Germinal center (tissue), 1 donor: ENCODE results near the gene MID1.
"Not testable (repeated sequence)": the region's sequence is repeated elsewhere in the genome, so short reads cannot be mapped to it uniquely, and the experiment has no call there.

Experiments
- DNase-seq: peaks from one replicate; pipeline ENCODE4 v3.0.0; 2012; ENCODE audit warnings: mixed read lengths, low spot score

MID1 gene

DNA sequence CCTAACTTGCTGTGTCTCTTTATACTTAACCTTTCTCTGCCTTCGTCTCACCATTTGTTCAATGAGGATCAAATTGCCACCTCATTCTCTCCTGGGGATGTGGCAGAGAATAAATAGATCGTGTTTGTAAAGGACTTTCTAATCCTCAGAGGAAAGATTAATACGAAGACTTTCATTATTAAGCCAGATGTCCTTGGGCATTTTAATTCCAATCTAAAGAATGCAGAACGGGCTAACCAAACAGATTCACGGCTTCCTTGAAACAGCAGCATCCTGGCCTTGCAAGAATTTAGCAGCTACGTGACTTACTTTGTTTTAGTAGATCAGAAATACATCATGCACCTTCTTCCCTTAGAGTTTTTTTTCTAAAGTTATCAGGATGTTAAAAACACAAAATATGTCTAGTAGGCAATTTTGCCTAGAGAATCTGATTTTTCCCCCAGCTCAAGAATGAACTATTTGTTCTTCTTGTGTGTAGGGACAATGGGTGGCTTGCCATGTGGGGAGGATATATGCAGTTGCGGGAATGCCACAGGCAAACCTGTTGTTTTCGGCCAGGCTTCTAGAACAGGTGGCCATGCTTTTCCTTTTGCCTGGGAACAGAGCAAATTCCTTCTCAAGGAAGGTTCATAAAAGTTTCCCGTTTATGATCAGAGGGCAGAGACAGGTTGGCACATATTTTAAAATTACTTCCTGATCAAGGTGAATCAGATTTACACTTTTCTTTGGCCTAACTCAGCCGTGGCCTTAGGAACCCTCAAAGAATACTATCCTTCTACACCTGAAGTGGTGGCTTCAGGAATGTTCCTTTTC, 3.0 kb downstream of the MID1 start:
- no peak for DNase-seq

DNA sequence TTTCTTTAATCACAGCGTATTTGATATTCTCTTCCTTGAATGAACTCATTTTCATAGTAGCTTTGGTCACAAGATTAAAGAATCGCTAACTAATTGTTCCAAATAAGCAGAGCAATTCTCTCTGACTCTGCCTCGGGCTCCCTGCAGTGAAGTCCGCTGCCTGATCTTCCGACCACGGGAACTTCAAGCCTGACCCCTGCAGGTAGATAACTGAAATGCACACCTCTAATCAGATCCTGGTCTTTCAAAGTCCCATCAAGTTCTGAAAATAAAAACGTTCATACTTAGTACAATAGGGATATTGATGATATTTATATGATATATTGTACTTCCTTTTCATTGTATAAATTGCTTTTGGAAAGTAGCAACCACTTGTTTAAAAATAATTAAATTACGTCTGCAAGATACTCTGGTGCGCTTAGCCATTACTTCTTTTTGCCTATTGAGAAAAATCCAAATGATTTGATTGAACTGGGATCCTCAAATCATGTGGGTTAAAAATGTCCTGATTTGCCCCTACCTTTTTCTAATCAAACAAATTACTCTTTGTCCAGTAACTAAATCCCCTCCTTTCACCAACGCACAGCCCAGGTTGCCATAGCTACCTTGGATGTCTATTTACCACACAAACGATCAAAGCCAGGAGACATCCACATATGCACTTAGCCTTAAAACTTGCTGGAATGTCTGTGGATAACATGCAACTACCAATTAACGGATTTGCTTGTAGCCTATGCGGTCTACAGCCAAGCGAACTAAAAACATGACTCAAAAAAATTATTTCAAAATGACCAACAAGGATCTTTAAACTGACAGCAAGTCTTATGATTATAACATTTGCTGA, 4.2 kb downstream of the MID1 start:
- peak; percentile 21 for DNase-seq

DNA sequence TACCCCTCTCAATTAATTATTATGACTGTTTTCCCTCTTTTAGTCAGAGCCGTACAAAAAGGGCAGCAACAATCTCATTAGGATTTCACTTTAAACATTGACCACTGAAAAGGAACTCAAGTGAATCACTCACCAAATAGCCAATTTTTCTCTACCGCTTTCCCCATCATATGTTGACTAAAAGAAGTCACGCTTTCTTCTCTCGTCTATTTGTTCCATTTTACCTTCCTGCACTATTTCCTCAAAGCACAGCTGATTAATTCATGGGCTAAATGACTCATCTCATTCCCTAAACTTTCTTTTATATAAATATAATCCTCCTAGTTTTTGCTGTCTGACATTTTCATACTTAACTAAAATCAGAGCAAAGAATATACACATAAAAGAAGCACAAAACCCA, 8.2 kb downstream of the MID1 start:
- DNase-seq: no peak

DNA sequence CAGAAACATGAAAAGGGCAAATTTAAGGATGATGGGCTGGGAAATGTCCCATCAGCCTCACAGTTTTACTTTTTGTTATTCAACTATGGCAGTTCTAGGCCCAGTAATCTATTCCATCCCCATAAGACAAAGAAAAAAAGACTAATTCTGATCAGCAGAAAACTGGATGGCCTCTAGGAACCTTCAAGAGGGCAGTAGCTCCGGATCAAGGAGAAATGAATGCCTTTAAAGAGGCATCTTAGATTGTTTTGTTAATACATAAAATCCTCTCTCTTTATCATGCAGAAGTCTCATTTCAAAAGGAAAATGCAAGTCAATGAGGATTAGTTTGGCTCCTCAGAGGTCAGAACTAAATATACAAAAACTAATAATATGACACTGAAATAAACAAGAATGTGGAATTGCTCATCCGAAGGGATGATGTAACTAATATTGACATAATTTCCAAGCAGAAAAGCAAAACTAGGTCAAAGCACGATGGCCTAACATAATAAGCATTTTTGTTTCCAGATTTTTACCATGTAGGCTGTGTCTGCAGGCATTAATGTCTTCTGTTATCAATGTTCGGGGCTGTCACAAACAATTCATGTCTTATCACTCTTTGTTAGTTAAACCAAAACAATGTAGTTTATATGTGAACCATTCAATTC, 8.8 kb downstream of the MID1 start:
- DNase-seq: no peak

DNA sequence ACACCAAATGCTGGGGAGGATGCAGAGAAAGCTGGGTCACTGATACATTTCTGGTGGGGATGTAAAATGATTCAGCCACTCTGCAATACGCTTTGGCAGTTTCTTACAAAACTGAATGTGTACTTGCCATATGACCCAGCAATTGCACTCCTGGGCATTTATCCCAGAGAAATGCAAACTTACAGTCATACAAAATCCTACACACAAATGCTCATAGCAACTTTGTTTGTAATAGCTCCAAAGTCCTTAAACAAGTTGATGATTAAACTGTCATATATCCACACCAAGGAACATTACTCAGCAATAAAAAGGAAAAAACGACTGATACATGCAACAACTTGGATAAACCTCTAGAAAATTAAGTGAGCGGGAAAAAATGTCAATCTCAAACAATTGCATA, 12.3 kb downstream of the MID1 start:
- no peak for DNase-seq

DNA sequence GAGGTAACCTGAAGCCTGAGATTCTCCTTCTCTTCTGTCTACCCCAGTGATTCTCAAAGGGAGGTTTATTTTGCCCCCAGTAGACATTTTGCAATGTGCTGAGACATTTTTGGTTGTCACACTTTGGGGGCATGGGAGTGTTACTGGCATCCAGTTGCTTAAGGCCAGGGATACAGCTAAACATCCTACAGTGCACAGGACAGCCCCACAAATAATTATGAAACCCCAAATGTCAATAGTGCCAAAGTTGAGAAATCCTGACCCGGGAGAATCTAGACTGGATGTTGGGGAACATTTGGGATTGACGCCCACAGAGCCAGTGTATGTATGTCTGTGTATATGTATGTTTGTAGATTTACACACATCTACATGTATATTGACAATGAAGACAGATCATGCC, 13.2 kb downstream of the MID1 start:
- no peak for DNase-seq

DNA sequence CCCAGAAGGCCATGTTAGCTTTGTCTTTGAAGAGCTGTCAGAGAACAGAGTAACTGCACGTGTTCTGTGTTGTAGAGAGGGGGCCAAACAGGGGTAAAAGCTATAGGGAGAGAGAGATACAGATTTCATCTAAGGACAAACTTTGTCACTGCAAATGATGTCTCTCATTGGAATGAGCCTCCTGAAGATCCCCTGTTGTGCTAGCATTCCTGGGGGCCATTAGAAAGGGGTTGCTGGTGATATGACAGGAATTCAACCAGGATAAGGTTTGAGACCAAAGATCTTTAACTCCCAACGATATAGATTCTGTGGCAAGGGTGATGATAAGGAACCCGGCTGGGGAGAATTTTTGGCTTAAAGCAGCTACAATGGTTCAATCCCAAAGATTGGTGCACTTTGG, 16.8 kb downstream of the MID1 start:
- DNase-seq: no peak

DNA sequence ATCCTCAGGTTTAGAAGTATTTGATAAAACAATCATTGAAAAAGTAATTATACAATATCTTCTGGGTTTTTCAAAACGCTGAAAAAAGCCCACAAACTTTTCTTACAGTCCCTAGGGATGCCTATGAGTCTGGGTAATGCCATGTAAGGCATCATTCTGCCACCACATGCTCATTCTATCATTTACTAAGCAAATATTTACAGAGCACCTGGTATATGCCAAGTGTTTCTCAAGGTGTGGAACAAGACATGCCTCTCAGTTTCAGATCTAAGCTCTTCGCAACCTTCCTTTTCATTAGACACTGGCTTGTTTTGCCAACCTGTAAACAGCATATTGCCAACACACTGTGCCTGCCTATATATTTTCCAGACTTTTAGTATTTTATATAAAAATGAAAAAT, 17.7 kb downstream of the MID1 start:
- DNase-seq: no peak

DNA sequence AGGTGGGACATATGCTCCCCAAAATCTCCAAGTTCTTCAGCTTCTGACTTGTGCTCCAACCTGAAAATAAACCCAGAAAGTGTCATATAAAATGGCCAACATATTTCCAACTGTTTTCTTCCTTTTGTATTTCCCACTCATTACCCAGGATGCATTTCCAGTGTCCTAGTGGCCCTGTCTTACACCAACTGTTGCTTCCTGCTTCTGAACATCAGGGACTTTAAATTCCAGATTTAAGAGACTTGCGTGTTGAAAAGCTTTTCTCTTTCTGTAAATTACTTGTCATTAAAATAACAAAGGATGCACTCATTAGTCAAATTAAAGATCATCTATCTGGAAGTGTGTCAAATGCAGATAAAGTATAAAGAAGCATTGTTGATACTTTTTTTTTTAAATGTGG, 19.9 kb downstream of the MID1 start:
- DNase-seq: no peak

DNA sequence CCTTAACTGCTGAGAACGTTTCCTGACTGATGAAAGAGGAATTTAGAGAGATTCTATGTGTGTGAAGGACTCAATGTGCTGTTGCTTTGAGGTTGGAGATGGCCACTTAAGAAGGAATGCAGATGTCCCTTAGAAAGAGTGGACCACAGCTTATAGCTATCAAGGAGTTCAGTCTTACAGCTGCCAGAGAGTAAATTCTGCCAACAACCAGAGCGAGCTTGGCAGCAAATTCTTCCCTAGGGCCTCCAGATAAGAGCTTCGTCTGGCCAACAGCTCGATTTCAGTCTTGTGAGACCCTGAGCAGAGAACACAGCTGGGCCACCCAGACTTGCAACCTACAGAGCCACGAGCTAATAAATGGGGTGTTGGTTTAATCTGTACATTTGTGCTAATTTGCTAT, 21.8 kb downstream of the MID1 start:
- DNase-seq: no peak

DNA sequence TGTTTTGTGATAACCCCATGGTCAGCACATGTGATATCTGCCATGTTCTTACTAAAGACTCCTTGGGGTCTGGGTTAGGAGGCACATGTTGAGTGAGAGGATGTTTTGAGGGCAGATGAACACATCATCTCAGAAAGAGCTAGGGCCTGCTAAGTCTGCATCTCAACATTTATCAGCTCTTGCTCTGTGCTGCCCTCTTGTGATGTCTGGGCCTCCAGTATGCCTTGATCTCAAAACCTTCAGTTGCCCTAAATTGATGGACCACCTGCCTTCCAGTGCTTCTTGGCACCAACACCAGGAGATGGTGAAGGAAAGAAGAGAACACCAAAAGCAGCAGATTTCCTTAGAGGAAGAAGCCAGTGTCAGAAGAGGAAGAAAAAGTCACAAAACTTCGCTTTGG, 22.5 kb downstream of the MID1 start:
- DNase-seq: peak; percentile 2

DNA sequence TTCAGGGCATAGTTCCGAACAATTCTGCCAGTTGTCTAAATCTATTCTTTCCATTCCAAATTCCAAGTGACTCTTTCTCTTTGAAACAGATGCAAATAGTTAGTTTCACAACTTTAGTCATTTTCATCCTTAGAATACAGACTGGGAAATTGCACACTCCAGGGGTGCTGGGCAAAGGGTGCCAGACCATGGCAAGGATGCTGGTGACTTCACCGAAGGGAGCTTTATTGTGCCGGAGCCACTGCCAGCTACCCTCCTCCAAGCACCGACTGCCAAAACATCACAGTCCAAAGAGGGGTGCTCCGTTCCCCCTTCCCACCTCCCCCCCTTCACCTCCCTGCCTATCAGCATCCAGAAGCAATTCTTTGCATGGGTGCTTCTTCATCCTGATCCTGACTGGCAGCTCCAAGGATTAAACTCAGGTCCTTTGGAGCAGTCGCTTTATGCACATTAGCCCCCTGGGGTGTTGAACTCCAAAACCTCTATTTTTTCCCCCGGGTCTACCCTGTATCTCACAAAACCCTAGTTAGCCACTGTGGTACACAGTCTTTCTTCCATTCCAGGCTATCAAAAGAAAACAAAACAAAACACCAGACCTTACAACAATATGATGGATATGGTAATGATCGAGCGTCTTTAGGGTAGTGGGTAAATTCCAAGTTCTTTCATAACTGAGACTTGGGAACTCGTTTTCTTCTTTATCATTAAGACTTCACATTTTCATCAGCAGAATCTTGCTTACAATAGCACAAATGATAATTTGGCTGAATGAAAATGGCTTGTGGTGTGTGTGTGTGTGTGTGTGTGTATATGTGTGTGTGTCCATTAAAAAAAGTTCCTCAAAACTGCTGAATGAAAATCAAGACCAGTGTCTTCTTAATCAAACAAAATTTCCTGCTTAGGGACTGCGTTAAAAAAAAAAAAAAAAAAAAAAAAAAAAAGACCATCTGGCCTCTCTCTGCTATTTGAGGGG, 28.7 kb downstream of the MID1 start:
- no peak for DNase-seq

DNA sequence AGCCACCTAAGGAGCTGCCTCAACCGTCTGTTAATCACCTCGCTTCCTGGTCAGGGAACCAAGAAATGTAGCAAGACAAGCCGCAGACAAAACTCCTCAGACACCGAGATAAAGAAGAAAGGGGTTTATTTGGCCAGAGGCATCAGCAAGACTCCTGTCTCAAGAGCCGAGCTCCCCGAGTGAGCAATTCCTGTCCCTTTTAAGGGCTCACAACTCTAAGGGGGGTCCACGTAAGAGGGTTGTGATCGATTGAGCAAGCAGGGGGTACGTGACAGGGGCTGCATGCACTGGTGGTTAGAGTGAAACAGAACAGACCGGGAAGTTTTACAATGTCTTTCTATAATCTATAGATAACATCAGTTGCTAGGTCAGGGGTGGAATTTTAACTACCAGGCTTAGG, 30.6 kb downstream of the MID1 start:
- DNase-seq: not testable (repeated sequence)

DNA sequence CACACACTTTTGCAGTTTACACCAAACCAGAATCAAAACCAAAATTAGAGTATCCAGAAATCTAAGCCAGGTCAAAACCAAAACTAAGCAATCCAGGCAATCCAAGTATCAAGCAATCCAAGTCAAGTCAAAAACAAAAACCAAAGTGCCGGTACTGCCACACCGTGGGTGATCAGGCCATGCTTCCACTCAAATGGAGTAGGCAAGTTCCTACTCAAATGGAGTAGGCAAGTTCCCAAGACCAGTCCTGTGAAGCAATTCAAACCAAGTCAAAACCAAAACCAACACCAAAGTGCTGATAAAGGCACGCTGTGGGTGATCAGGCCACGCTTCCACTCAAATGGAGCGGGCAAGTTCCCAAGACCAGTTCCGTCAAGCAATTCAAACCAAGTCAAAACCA, 31.3 kb downstream of the MID1 start:
- DNase-seq: no peak

DNA sequence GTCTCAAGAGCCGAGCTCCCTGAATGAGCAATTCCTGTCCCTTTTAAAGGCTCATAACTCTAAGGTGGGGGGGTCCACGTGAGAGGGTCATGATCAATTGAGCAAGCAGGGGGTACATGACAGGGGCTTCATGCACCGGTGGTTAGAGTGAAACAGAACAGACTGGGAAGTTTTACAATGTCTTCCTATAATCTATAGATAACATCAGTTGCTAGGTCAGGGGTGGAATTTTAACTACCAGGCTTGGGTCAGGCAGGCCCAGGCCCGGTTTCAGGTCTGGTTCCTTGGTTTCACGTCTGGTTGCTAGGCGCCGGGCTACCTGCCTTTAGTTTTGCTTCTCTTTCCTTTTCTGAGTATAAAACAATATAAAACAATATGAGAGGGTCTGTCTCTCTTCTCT, 35.5 kb downstream of the MID1 start:
- not testable (repeated sequence) for DNase-seq

DNA sequence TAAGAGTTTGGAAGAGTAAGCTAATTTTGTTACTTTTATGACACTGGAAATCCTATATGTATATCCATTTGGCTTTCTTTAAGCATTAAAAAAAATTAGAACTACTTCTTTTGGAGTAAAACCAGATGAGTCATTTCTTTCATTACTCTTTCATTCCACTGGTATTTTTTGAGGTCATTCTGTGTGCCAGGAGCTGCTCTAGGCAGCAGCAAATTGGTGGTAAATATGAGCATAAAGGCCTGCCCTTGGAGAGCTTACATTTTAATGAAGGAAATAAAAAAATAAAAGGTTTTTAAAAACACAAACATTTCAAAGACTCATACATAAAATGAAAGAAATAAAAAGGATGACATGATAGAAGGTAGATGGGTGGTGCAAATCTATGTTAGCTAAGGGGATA, 37.4 kb downstream of the MID1 start:
- no peak for DNase-seq

DNA sequence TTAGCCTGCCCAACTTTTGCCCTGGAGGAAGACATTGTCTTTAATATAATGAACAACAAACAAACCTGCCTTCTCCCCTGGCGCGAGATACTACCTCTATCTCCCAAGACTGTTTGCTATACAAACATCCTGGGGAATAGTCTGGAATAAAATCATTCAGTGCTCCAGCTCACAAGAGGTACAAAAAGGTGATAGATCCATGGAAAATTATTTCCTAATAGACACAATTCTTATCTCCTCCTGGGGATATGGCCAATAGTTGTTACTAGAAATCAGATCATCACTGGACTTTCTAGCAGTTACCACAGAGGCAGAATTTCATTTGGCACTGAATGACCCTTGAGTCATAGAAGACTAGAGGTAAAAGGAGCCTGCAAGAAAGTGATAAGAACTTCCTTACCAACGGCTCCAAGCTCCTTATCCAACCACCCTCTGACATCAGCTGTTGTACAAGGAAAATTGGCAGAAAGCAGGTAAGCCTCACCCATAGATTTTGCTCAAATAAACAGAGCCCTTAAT, 38.1 kb downstream of the MID1 start:
- DNase-seq: no peak

DNA sequence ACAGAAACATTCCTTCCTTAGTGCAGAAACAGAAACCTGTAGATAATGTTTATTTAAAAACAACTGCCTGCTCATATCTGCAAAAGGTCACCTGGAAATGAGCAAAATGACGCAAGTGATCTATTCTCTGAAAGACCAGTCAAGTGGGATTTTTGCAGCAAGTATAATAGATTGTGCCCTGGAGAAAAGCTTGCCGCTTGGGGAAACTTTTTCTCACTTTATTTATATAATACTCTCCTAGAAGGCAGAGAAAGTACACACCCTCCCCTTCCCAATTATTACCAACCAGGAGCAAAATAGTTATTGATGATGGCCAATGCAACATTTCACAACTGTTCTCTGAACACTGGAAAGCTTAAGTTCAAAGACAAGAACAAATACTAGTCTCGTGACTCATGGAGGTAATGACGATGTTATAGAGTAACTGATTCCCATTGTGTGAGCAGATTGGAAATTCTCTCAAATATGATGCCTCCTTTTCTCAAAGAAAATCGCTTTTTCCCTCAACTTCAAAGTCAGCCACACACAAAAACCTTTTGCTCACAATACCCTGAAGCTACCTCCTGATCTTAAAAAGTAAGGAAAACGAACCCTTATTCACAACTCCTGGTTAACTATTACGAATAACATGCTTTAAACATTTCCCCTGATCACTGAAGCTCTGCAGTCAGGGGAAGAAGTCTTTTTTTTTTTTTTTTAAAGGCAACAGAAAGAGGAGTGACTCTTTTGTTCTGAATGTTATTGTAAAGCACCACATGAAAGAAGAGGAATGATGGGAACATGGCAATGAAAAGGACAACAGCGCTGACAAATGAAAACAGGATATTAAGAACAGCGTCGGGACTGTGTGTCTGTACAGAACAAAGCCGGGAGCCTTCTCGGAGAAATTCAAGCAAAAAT, 41.0 kb downstream of the MID1 start:
- DNase-seq: no peak

DNA sequence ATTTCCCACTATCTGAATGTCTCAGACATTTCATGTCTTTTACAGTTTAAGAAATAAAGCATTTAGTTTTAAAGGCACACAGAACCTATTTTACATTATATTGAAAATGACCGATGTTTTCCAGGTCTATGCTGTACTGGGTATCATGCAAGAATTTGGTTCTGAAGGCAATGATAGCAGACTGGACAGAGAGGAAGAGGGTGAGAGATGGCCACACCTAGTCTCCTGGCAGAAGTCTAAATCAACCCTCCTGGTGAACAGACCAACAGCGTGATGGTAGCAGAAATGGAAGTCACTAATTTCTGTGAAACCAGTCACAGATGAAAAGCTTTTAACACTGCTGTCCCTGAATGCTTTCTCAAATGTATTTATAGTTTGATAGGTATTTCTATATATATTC, 41.9 kb downstream of the MID1 start:
- DNase-seq: no peak

DNA sequence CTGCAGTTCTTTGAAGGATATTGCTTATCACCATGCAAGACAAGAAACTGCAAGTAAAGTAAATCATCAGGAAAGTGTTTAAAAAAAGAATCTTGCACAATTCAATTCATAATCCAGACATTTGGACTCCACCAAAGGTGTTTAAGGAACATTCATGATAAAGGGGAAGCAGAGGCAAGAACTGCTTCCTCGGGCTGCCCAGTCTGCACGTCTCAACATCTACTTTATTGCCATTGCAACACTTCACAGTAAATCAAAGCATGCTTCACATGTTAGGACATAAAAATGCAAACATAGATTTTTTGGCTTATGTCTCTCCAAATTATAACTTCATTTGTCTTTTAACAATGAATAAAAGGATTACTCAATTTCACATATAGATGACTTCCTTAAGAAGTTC, 42.5 kb downstream of the MID1 start:
- DNase-seq: no peak
